Measurements from ENCODE around the gene TXNDC16.

DNA sequence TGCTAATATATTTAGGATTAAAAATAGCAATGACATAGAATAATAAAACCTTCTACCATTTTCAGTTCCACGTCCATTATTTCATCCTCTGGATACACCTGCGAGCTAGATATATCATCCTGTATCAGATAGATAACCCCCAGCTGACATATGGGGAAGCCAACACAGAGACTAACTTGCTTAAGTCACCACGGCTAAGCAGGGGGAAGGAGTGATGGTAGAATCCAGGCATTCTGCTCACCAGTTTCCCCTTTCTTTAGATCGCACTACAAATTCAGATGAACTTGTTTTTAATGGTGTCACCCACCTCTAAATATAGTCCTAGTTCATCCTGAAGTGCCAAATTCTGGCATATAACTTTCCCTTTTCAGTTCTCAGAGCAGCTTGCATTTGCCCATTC lies 110.1 kb downstream of the TXNDC16 start:
- TF ChIP-seq CTCF (IDR thresholded peaks at IDR 0.05) (no peak), SP1 (CRISPR knock-in tag; conservative IDR thresholded peaks at IDR 0.05) (no peak), ESRRA (CRISPR knock-in tag; IDR thresholded peaks at IDR 0.05; ENCODE audit: borderline replicate concordance) (no peak), ELF4 (CRISPR knock-in tag; IDR thresholded peaks at IDR 0.05; ENCODE audit: low read depth) (no peak), EMX1 (CRISPR knock-in tag; IDR thresholded peaks at IDR 0.05) (no peak), TEAD4 (CRISPR knock-in tag; IDR thresholded peaks at IDR 0.05) (no peak), CREM (CRISPR knock-in tag; IDR thresholded peaks at IDR 0.05) (no peak), CBFB (CRISPR knock-in tag; IDR thresholded peaks at IDR 0.05; ENCODE audit: low read depth) (no peak), GABPB1 (CRISPR knock-in tag; IDR thresholded peaks at IDR 0.05) (no peak), MLX (CRISPR knock-in tag; IDR thresholded peaks at IDR 0.05) (no peak), NR2C2 (CRISPR knock-in tag; IDR thresholded peaks at IDR 0.05) (no peak)
- TF ChIP-seq, protein P1, sequence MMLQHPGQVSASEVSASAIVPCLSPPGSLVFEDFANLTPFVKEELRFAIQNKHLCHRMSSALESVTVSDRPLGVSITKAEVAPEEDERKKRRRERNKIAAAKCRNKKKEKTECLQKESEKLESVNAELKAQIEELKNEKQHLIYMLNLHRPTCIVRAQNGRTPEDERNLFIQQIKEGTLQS (CRISPR knock-in tag; conservative IDR thresholded peaks at IDR 0.05): no peak
